ENCODE measurements around the gene PWWP2B.

PWWP2B gene

GRCh38 chr10:132408367-132408781, 11.4 kb downstream of the PWWP2B start:
- no peak for DNase-seq (ENCODE audit: low read depth)

GRCh38 chr10:132408823-132409666, 12.0 kb downstream of the PWWP2B start:
- no peak for DNase-seq (ENCODE audit: low read depth)

GRCh38 chr10:132409667-132410028, 12.6 kb downstream of the PWWP2B start:
- DNase-seq (ENCODE audit: low read depth): no peak

- DNase-seq (ENCODE audit: low read depth): no peak
These were observed 13.2 kb downstream of the PWWP2B start for GRCh38 chr10:132410056-132410778.

- DNase-seq (ENCODE audit: low read depth): no peak
These were observed 14.0 kb downstream of the PWWP2B start for GRCh38 chr10:132410779-132411532.

- no peak for DNase-seq (ENCODE audit: low read depth)
These were observed 14.7 kb downstream of the PWWP2B start for GRCh38 chr10:132411561-132412253.

- DNase-seq (ENCODE audit: low read depth): no peak
These were observed 15.6 kb downstream of the PWWP2B start for GRCh38 chr10:132412316-132413192.

GRCh38 chr10:132413226-132414205, 16.5 kb downstream of the PWWP2B start:
- DNase-seq (ENCODE audit: low read depth): no peak

GRCh38 chr10:132414402-132415016, 17.5 kb downstream of the PWWP2B start:
- no peak for DNase-seq (ENCODE audit: low read depth)

- DNase-seq (ENCODE audit: low read depth): no peak
These were observed 18.3 kb downstream of the PWWP2B start for GRCh38 chr10:132415255-132415654.

- DNase-seq (ENCODE audit: low read depth): no peak
These were observed 19.0 kb downstream of the PWWP2B start for GRCh38 chr10:132415956-132416355.

- DNase-seq (ENCODE audit: low read depth): no peak
These were observed 19.7 kb downstream of the PWWP2B start for GRCh38 chr10:132416566-132417256.

- DNase-seq (ENCODE audit: low read depth): no peak
These were observed 20.4 kb downstream of the PWWP2B start for GRCh38 chr10:132417257-132417910.

- no peak for DNase-seq (ENCODE audit: low read depth)
These were observed 21.0 kb downstream of the PWWP2B start for GRCh38 chr10:132417957-132418441.

GRCh38 chr10:132418527-132419416, 21.8 kb downstream of the PWWP2B start:
- DNase-seq (ENCODE audit: low read depth): no peak

- no peak for DNase-seq (ENCODE audit: low read depth)
These were observed 22.8 kb downstream of the PWWP2B start for GRCh38 chr10:132419538-132420468.
